Muscle of leg (tissue), 11 donors: ENCODE data around the gene KLKB1. TPM values are rescaled to one million over a fixed set of nuclear protein-coding genes. Genes with fewer than 3 reads are reported as not detected.
A peak's percentile ranks its signal among the peaks of the same experiment; 100 is the strongest.
"Not testable (repeated sequence)": the region's sequence is repeated elsewhere in the genome, so short reads cannot be mapped to it uniquely, and the experiment has no call there.

Experiments
- DNase-seq: peaks from one replicate; pipeline ENCODE4 v3.0.0; 2013
- H3K27ac ChIP-seq: one replicate; pipeline ENCODE4 v1.5.1; 2013; ENCODE audit warnings: mild to moderate bottlenecking, low read length, control low read depth
- H3K27me3 ChIP-seq: one replicate; pipeline ENCODE4 v1.6.1; 2013; ENCODE audit warnings: low read length; ENCODE audit not compliant: control insufficient read depth, insufficient read depth
- H3K36me3 ChIP-seq: one replicate; pipeline ENCODE4 v1.6.1; 2013; ENCODE audit warnings: low read length; ENCODE audit not compliant: control insufficient read depth, insufficient read depth
- H3K4me1 ChIP-seq: one replicate; pipeline ENCODE4 v1.6.1; 2013; ENCODE audit warnings: low read length; ENCODE audit not compliant: control insufficient read depth, insufficient read depth
- H3K4me3 ChIP-seq: one replicate; pipeline ENCODE4 v1.5.1; 2013; ENCODE audit warnings: low read length, control low read depth
- H3K9me3 ChIP-seq: replicated peaks from 2 replicates; pipeline ENCODE4 v1.6.1; 2013; ENCODE audit warnings: low read depth, low read length; ENCODE audit not compliant: control insufficient read depth
- WGBS: methylation state at CpG from one replicate; pipeline ENCODE4 v1.1.5; 2013; ENCODE audit warnings: missing lambda C conversion rate; ENCODE audit not compliant: insufficient coverage; 5-methylcytosine and 5-hydroxymethylcytosine counted together
- polyA plus RNA-seq, 8 donors: library from polyadenylated mRNA; unstranded; fragments of 120-200 nt; gene quantifications; one replicate each; pipeline versions ENCODE4 v1.2.1 to v1.2.3, GENCODE V29; 2013; ENCODE audit warnings: inconsistent platforms in 1 of 8, low replicate concordance in 1 of 8; ENCODE audit not compliant: insufficient read length in 8 of 8, insufficient read depth in 1 of 8
- total RNA-seq: library from RNA; stranded (reverse); fragments of 120-200 nt; gene quantifications from one replicate; pipeline ENCODE4 v1.2.4, GENCODE V29; 2013

Gene KLKB1
- total and polyA plus RNA-seq, 9 donors = 0.09 to 0.71 (median 0.21) TPM

GRCh38 chr4:186260504-186261448, 33.5 kb downstream of the KLKB1 start:
- H3K9me3 ChIP-seq = no peaks in the 10 kb centered on the region
- H3K4me3 ChIP-seq = no peak overlapping the region
- no peaks in the 10 kb centered on the region for H3K27me3 ChIP-seq
- no peak overlapping the region for H3K27ac ChIP-seq
- WGBS = 67% methylated on average over 10 of the region's 12 CpGs
- peak; percentile 9 for DNase-seq
- peaks cover 5% of the 10 kb centered on the region for H3K4me1 ChIP-seq
- H3K36me3 ChIP-seq = no peaks in the 10 kb centered on the region

GRCh38 chr4:186264660-186265059, 37.4 kb downstream of the KLKB1 start:
- Histone ChIP-seq H3K27ac (no peak overlapping the region), H3K4me3 (no peak overlapping the region), H3K9me3 (no peaks in the 10 kb centered on the region), H3K36me3 (no peaks in the 10 kb centered on the region), H3K27me3 (no peaks in the 10 kb centered on the region), H3K4me1 (peaks cover 5% of the 10 kb centered on the region)
- DNase-seq = no peak
- WGBS = 95% methylated on average over 3 of the region's 7 CpGs

GRCh38 chr4:186265250-186265649, 37.9 kb downstream of the KLKB1 start:
- WGBS = 95% methylated on average over 10 of the region's 11 CpGs
- not testable (repeated sequence) for H3K4me3 ChIP-seq, H3K9me3 ChIP-seq, H3K27me3 ChIP-seq, H3K36me3 ChIP-seq, H3K4me1 ChIP-seq, H3K27ac ChIP-seq, DNase-seq

- no peak within 1 kb of the TSS for H3K27ac ChIP-seq
- peak; percentile 2 for DNase-seq
- no peak within 1 kb of the TSS for H3K4me3 ChIP-seq
- H3K36me3 ChIP-seq = no peaks in the 10 kb centered on the region
- H3K27me3 ChIP-seq = no peaks in the 10 kb centered on the region
- no peaks in the 10 kb centered on the region for H3K9me3 ChIP-seq
- H3K4me1 ChIP-seq = no peaks in the 10 kb centered on the region
- WGBS = 67% methylated on average over 3 of the region's 10 CpGs
Observed at GRCh38 chr4:186265683-186266652, 38.7 kb downstream of the KLKB1 start, which contains the start of gene F11. TSS of gene F11 (plus strand) at chr4:186266189. CDS start at chr4:186267137, 948 bp downstream.

- Histone ChIP-seq H3K4me3 (no peak overlapping the region), H3K4me1 (no peaks in the 10 kb centered on the region), H3K9me3 (no peaks in the 10 kb centered on the region), H3K36me3 (no peaks in the 10 kb centered on the region), H3K27ac (no peak overlapping the region), H3K27me3 (no peaks in the 10 kb centered on the region)
- peak; percentile 11 for DNase-seq
- WGBS = 10% methylated on average over 5 of the region's 8 CpGs
Observed at GRCh38 chr4:186266729-186267456, 39.6 kb downstream of the KLKB1 start.

GRCh38 chr4:186271081-186271678, 43.9 kb downstream of the KLKB1 start:
- 80% methylated on average over 3 of the region's 9 CpGs for WGBS
- Histone ChIP-seq H3K4me3 (no peak overlapping the region), H3K27me3 (no peaks in the 10 kb centered on the region), H3K36me3 (no peaks in the 10 kb centered on the region), H3K9me3 (no peaks in the 10 kb centered on the region), H3K4me1 (no peaks in the 10 kb centered on the region), H3K27ac (no peak overlapping the region)
- DNase-seq = no peak

GRCh38 chr4:186272699-186273391, 45.5 kb downstream of the KLKB1 start:
- Histone ChIP-seq H3K27ac (no peak overlapping the region), H3K27me3 (no peaks in the 10 kb centered on the region), H3K36me3 (no peaks in the 10 kb centered on the region), H3K9me3 (no peaks in the 10 kb centered on the region), H3K4me1 (no peaks in the 10 kb centered on the region), H3K4me3 (no peak overlapping the region)
- 50% methylated on average over 1 of the region's 4 CpGs for WGBS
- no peak for DNase-seq

GRCh38 chr4:186273392-186273789, 46.1 kb downstream of the KLKB1 start:
- not testable (repeated sequence) for DNase-seq, H3K4me1 ChIP-seq, H3K27me3 ChIP-seq, H3K9me3 ChIP-seq, H3K4me3 ChIP-seq, H3K27ac ChIP-seq, H3K36me3 ChIP-seq
- whole genome bisulfite sequencing = 96% methylated on average over 5 of the region's 5 CpGs

- Histone ChIP-seq H3K27ac (no peak overlapping the region), H3K4me3 (no peak overlapping the region), H3K9me3 (no peaks in the 10 kb centered on the region), H3K36me3 (no peaks in the 10 kb centered on the region), H3K27me3 (no peaks in the 10 kb centered on the region), H3K4me1 (no peaks in the 10 kb centered on the region)
- WGBS = 80% methylated on average over 2 of the region's 5 CpGs
- DNase-seq = no peak
Observed at GRCh38 chr4:186283311-186283710, 56.0 kb downstream of the KLKB1 start.
